Stimulated activated CD4-positive, alpha-beta T cell treated with anti-CD3 and anti-CD28 coated beads, TNF-alpha, amount 100 ng/mL, for 1 hour (primary cell): Measurements from ENCODE around the gene BAG5.
A peak's percentile ranks its signal among the peaks of the same experiment; 100 is the strongest.

Experiments used
- DNase-seq, 3 donors: peaks; one replicate each; pipeline ENCODE4 v3.0.0-alpha.2; 2020; ENCODE audit warnings: low read depth in 3 of 3, low spot score in 1 of 3

Gene BAG5

GRCh38 chr14:103547455-103547940 is 15.0 kb downstream of the BAG5 start:
- no peak for DNase-seq

GRCh38 chr14:103546652-103547454 is 15.6 kb downstream of the BAG5 start:
- peak; percentile 28 to 69 (median 63) for DNase-seq

DNA sequence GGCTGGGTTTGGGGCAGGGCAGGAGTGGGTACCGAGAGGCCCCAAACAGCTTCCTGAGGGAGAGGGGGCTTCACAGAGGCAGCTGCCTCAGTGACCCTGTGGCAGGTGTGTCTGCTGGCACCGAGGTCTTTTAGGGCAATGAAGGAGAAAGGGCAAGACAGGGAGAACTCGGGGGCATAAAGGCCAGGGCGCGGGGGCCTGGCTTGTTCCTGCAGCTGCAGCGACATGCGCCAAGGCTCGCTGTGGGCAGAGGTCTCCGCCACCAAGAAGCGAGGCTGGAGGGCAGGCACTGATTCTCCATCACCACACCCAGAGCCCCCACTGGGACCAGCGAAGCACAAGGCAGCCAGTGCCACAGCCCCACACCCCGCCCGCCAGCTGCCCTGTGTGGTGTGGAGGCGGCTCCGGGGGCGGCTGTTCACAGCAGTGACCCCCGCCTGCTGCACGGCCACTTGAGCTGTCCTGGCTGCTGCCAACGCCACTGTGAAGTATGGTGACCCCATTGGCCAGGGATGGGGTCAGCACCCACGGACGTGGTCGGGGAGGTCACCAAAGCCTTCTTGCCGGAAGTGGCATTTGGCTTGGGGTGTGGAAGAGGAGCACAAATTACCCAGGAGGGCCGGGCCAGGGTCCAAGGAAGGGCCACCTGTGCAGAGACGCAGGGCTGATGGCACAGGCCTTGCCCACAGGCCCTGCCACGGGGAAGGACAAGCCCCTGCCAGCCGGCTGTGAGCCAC is 16.4 kb downstream of the BAG5 start:
- no peak for DNase-seq

DNA sequence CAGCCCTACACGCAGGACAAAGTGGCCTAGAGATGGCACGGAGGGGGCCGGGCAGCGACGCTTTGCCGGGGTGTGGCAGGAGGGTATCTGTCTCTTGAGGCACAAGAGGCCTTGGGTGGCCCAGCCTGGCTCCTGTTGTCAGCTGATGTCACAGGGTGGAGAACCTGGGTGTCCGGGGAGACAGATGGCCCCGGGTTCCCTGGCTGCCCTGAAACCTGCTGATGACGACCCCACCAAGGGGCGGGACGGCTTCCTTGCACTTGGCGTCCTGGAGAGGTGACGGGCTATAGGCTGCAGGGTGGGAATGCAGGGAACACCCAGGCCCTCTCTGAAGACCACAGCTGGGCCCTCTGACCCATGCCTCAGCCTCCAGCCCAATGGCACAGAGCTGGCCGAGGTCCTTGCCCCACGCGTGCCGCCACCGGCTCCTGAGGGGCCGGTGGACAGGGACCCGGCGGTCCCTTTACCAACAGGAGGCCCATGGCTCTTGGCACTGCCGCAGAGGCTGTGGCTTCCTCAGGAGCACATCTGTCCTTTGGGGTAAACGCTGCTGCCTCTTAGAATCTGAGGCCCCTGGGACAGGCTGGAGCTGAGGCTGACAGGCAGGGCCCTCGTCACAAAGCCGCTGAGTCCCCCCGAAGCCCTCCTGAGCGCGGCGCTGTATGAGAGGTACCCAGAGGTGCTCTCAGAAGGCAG is 17.1 kb downstream of the BAG5 start:
- no peak for DNase-seq

DNA sequence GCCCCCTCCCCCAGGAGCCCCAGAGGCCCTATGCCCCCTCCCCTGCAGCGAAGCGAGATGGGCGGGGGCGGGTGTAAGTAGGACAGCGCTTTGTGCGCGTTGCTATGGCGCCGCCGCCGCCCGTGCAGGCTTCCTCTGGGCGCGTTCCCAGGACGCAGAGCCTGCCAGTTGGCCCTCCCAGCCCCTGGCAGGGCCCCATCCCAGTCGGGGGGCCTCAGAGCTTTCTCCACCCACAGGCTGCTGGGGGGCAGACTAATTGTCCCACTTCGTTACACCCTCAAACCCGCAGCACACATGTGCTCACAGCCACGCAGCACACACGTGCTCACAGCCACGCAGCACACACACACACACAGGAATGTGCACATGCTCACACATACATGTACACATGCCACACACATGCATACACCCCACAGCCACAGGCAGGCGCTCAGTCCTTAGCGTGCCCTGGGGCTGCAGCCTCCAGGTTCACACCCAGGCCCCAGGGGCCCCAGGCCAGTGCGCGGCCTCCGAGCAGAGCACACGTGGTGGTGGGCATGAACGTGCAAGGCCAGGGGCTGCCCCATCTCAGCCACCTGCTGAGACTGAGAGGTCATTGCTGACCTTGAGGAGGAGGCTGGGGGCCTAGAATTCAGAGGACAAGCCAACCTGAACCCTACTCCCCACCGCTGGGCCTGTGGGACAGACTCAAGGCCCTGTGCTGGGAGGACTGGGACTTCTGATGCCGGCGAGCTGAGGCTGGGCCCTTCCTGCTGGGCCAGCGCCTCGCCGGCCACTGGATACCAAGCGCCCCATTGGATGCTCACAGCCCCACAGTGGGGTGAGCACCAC is 17.9 kb downstream of the BAG5 start:
- DNase-seq: no peak

GRCh38 chr14:103543721-103544387 is 18.6 kb downstream of the BAG5 start:
- DNase-seq: no peak

GRCh38 chr14:103543140-103543539 is 19.3 kb downstream of the BAG5 start:
- DNase-seq: no peak

GRCh38 chr14:103542605-103543088 is 19.8 kb downstream of the BAG5 start:
- DNase-seq: no peak

GRCh38 chr14:103541709-103542604 is 20.5 kb downstream of the BAG5 start:
- no peak for DNase-seq

GRCh38 chr14:103540821-103541708 is 21.4 kb downstream of the BAG5 start:
- no peak for DNase-seq

DNA sequence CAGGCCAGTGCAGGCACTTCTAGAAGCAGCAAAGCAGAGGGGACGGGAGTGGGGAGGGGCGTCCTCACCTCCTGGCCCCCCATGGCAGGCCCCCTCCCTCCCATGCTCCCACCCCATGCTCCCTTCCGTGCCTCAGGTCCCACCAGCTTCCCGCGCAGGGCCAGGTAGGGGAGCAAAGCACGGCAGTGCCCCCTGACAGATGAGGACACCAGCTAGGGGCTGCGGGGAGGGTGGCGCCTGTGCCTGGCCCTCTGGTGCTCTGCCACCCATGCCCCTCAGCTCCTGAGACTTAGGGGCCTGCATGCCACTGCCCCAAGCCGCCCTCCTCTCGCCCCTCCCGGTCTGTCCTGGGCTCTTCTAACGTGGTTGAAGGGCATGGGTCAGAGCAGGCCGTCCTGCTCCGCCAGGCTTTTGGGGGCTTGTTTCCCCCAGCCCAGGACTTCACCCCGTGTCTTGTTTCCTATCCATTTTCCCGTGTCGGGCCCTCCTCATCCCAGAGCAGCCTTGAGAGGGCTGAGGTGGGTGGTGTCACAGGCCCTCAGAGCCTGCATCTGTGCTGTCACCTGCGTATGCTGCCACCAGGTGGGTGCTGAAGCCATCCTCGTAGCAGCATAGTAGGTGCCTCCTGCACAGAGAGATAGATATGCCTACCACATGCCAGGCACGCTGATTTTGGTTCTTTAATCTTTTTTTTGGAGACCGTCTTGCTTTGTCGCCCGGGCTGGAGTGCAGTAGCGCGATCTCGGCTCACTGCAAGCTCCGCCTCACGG is 23.2 kb downstream of the BAG5 start:
- no peak for DNase-seq

DNA sequence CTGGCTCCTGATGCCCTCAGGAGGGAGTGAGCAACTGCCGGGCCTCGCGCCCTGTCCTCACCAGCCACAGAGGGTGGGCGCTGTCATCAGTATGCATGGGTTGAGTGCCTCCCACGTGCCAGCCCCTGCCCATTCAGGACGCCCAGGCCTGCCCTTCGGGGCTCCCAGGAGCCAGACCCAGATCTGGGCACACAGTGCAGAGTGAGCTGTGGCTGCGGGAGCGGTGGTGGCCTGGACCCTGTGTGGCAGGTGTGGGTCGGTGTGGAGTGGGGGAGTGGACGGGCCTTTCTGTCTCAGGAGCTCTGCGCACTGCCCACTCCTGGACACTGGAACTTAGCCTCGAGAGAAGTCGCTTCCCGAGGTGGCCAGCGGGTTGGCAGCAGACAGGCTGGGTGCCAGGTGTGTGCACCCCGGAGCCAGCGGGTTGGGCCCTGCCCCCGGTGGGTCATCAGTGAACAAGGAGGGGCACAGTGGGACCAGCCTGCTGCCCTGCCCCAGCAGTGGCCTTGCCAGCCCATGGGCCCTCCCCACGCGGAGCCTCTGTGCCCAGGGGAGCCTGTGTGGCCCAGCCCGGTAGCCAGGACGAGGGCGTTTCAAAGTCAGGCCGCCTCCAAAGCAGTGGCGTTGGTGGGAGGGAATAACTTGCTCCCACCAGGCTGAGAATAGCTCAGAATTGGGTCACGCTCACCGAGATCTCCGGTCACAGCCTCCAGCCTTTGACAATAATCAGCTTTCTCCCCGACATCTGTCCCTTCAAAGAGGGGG is 24.0 kb downstream of the BAG5 start:
- no peak for DNase-seq

DNA sequence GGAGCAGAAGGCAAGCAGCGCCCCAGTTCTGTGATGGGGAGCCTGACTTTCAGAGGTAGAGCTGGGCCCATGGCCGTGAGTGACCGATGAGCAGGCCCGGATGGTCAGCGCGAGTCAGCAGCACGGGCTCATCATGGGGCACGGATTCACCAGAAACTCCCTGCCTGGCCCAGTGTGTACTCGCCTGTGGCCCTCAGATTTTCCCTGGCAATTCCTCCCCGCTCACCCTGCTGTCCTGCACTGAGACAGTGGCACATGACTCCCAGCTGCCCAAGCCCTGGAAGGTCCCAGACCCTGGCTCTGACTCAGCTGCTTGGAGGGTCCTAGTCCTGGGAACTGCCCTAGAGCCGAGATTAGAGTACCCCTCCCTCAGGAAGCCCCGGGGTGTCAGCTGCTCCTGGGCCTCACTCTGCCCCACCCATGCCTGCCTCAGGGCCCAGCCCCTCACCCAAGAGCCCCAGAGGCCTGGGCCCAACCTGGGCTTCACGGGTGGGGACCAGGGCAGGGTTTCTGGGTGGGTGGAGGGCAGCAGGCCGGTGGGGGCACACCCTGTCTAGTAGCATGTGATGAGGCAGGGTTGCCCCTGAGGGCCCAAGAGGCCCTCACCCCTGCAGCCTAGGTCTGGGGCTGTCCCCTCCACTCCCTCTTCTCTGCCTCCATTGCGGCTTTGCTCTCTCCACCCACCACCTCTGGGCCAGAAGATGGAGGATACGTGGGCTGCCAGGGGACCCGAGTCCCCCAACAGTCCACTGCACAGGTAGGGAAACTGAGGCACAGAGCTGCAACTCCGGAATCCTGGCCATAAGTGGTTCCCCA is 25.1 kb downstream of the BAG5 start:
- no peak for DNase-seq

GRCh38 chr14:103536693-103537092 is 25.8 kb downstream of the BAG5 start:
- no peak for DNase-seq

DNA sequence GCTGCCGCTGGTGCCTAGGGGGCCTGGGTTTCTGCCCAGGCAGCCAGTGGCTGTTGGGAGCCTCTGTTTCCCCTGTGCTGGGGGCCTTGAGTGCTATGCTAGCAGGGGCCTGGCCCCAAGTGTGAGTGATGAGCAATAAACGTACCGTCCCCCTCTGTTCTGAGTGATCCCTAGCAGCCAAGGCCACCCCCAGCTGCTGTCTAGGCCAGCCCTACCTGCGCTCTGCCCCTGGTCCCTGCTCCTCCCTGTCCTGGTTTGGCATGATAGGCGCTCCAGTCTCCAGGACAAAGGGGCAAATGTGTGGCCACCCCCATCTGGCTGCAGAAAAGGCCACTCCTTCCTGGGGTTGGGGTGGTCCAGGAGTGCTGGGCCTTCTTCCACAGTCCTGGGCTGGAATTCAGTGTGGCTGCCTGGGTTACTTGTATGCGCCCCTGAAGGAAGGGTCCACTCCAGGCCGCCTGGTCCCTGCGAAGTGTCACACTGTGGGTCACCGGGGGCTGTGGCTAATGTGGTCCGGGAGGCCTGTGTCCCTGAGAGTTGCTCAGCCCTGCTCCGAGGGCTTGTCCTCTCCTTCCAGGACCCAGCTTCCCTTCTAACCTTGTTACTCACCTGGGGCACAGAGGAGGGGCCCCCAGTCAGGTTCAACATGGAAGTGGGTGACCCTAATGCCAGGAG is 26.4 kb downstream of the BAG5 start:
- DNase-seq: no peak
